ENCODE measurements around the gene CLASP2.
"Not testable (repeated sequence)": the region's sequence is repeated elsewhere in the genome, so short reads cannot be mapped to it uniquely, and the experiment has no call there.

The CLASP2 gene

DNA sequence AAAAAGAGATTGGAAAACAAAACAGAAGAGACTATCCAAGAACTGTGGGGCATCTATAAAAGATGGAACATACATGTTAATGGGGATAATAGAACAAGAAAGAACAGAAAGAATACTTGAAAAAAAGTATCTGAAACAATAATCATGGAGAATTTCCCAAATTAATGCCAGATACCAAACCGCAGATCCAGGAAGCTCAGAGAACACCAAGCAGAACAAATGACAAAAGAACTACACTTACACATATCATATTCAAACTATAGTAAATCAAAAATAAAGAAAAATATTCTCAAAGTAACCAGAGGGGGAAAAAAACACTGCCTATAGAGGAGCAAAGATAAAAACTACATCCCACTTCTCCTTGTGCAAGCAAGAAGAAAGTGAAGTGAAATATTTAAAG, 40.0 kb downstream of the CLASP2 start:
- Histone ChIP-seq H4K20me1 (ENCODE audit: insufficient read depth, low read length) (no peaks in the 10 kb centered on the region), H3K27me3 (ENCODE audit: insufficient read depth, low read length, poor library complexity) (no peaks in the 10 kb centered on the region), H3K9ac (ENCODE audit: low read depth, low read length) (no peak overlapping the region), H2AFZ (ENCODE audit: low read depth, low read length) (no peak overlapping the region), H3K27ac (ENCODE audit: low read length) (no peak overlapping the region), H3K4me3 (ENCODE audit: low read depth in 1 of 2, low read length in 2 of 2) (no peak overlapping the region), H3K4me1 (ENCODE audit: insufficient read depth, low read length) (no peaks in the 10 kb centered on the region), H3K36me3 (ENCODE audit: insufficient read depth, low read length) (peaks cover 40% of the 10 kb centered on the region; the same call in 1 of the 2 replicates), H3K4me2 (ENCODE audit: insufficient read depth, low read length) (no peak overlapping the region), H3K79me2 (ENCODE audit: insufficient read depth, low read length) (no peaks in the 10 kb centered on the region), H3K9me3 (ENCODE audit: insufficient read depth, low read length, severe bottlenecking) (peaks cover 12% of the 10 kb centered on the region)
- DNase-seq: no peak
- TF ChIP-seq, protein P1, sequence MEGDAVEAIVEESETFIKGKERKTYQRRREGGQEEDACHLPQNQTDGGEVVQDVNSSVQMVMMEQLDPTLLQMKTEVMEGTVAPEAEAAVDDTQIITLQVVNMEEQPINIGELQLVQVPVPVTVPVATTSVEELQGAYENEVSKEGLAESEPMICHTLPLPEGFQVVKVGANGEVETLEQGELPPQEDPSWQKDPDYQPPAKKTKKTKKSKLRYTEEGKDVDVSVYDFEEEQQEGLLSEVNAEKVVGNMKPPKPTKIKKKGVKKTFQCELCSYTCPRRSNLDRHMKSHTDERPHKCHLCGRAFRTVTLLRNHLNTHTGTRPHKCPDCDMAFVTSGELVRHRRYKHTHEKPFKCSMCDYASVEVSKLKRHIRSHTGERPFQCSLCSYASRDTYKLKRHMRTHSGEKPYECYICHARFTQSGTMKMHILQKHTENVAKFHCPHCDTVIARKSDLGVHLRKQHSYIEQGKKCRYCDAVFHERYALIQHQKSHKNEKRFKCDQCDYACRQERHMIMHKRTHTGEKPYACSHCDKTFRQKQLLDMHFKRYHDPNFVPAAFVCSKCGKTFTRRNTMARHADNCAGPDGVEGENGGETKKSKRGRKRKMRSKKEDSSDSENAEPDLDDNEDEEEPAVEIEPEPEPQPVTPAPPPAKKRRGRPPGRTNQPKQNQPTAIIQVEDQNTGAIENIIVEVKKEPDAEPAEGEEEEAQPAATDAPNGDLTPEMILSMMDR (IDR thresholded peaks at IDR 0.05; ENCODE audit: borderline replicate concordance, extremely low read depth, low read length, poor library complexity, severe bottlenecking): no peak
- no peak for TF ChIP-seq EZH2 (IDR thresholded peaks at IDR 0.05; ENCODE audit: borderline replicate concordance, low read depth, low read length, severe bottlenecking)
- ATAC-seq (ENCODE audit: insufficient read depth, low read depth): no peak

DNA sequence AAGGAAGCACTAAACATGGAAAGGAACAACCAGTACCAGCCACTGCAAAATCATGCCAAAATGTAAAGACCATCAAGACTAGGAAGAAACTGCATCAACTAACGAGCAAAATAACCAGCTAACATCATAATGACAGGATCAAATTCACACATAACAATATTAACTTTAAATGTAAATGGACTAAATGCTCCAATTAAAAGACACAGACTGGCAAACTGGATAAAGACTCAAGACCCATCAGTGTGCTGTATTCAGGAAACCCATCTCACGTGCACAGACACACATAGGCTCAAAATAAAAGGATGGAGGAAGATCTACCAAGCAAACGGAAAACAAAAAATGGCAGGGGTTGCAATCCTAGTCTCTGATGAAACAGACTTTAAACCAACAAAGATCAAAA, 44.6 kb downstream of the CLASP2 start:
- H3K9me3 ChIP-seq (ENCODE audit: insufficient read depth, low read length, severe bottlenecking); H3K9ac ChIP-seq (ENCODE audit: low read depth, low read length); ATAC-seq (ENCODE audit: insufficient read depth, low read depth); H3K79me2 ChIP-seq (ENCODE audit: insufficient read depth, low read length); H3K27me3 ChIP-seq (ENCODE audit: insufficient read depth, low read length, poor library complexity); DNase-seq; H4K20me1 ChIP-seq (ENCODE audit: insufficient read depth, low read length); H3K4me3 ChIP-seq (ENCODE audit: low read depth in 1 of 2, low read length in 2 of 2); H2AFZ ChIP-seq (ENCODE audit: low read depth, low read length); H3K27ac ChIP-seq (ENCODE audit: low read length); H3K4me1 ChIP-seq (ENCODE audit: insufficient read depth, low read length); H3K4me2 ChIP-seq (ENCODE audit: insufficient read depth, low read length): not testable (repeated sequence)
- H3K36me3 ChIP-seq (ENCODE audit: insufficient read depth, low read length): peaks cover 12% of the 10 kb centered on the region; the same call in 1 of the 2 replicates

DNA sequence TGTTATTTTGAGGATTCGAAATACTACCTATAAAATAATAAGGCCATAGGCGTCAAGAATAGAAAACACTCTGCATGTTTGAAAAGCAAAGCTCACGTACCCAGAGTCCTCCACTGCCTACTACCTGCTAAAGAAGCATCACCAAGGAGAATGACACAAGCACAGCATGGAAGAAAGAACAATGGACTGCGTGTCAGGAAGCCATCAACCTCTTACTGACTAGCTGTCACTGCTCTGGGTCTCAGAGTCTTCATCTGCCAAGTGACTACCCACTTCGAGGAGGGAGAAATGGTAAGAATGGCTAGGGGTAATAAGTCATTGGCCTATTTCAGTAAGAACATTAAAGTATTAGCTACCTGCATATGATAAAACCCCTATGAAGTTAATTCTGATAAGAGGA, 49.4 kb downstream of the CLASP2 start:
- no peak for ATAC-seq (ENCODE audit: insufficient read depth, low read depth)
- Histone ChIP-seq H3K79me2 (ENCODE audit: insufficient read depth, low read length) (no peaks in the 10 kb centered on the region), H3K4me2 (ENCODE audit: insufficient read depth, low read length) (no peak overlapping the region)

DNA sequence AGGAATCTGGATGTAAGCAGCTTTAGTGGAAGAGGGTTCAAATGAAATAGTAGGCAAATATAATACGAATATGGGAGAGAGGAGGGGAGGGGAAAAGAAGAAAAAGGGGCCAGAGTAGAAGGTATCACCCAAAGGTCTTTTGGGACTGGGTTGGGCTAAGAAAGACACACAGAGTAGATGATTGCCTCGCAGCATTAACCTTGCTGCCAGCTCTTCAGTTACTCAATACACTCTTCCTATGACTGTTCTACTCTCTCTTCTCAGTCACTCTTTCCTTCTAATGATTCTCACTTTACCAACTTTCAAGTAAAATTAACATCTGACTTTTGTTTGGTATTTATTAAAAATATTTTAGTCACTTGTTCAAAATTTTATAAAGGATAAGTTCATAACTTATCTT, 52.8 kb downstream of the CLASP2 start:
- Histone ChIP-seq H3K27me3 (ENCODE audit: insufficient read depth, low read length, poor library complexity) (no peaks in the 10 kb centered on the region), H3K36me3 (ENCODE audit: insufficient read depth, low read length) (peaks cover 4% of the 10 kb centered on the region; the same call in 1 of the 2 replicates), H3K4me1 (ENCODE audit: insufficient read depth, low read length) (no peaks in the 10 kb centered on the region), H3K79me2 (ENCODE audit: insufficient read depth, low read length) (no peaks in the 10 kb centered on the region), H3K4me2 (ENCODE audit: insufficient read depth, low read length) (no peak overlapping the region), H3K27ac (ENCODE audit: low read length) (no peak overlapping the region), H3K9me3 (ENCODE audit: insufficient read depth, low read length, severe bottlenecking) (no peaks in the 10 kb centered on the region), H3K4me3 (ENCODE audit: low read depth in 1 of 2, low read length in 2 of 2) (no peak overlapping the region), H4K20me1 (ENCODE audit: insufficient read depth, low read length) (no peaks in the 10 kb centered on the region), H3K9ac (ENCODE audit: low read depth, low read length) (no peak overlapping the region), H2AFZ (ENCODE audit: low read depth, low read length) (no peak overlapping the region)
- TF ChIP-seq, protein P1 (IDR thresholded peaks at IDR 0.05; ENCODE audit: borderline replicate concordance, extremely low read depth, low read length, poor library complexity, severe bottlenecking): no peak
- no peak for TF ChIP-seq EZH2 (IDR thresholded peaks at IDR 0.05; ENCODE audit: borderline replicate concordance, low read depth, low read length, severe bottlenecking)
- ATAC-seq (ENCODE audit: insufficient read depth, low read depth) (no peak), DNase-seq (no peak)

More for the DNA sequence above, 49.4 kb downstream of the CLASP2 start:
- Histone ChIP-seq H3K4me3 (ENCODE audit: low read depth in 1 of 2, low read length in 2 of 2) (no peak overlapping the region), H3K27ac (ENCODE audit: low read length) (no peak overlapping the region), H3K9ac (ENCODE audit: low read depth, low read length) (no peak overlapping the region), H3K4me1 (ENCODE audit: insufficient read depth, low read length) (no peaks in the 10 kb centered on the region), H4K20me1 (ENCODE audit: insufficient read depth, low read length) (no peaks in the 10 kb centered on the region), H2AFZ (ENCODE audit: low read depth, low read length) (no peak overlapping the region), H3K27me3 (ENCODE audit: insufficient read depth, low read length, poor library complexity) (no peaks in the 10 kb centered on the region), H3K36me3 (ENCODE audit: insufficient read depth, low read length) (peaks cover 11% of the 10 kb centered on the region; the same call in 1 of the 2 replicates), H3K9me3 (ENCODE audit: insufficient read depth, low read length, severe bottlenecking) (no peaks in the 10 kb centered on the region)
- TF ChIP-seq EZH2 (IDR thresholded peaks at IDR 0.05; ENCODE audit: borderline replicate concordance, low read depth, low read length, severe bottlenecking): no peak
- TF ChIP-seq, protein P1 (IDR thresholded peaks at IDR 0.05; ENCODE audit: borderline replicate concordance, extremely low read depth, low read length, poor library complexity, severe bottlenecking): no peak
- no peak for DNase-seq

All from DND-41 (cell line).